ENCODE measurements around the gene TNNI3K. TPM values are rescaled to one million over a fixed set of nuclear protein-coding genes. Genes with fewer than 3 reads are reported as not detected.

The TNNI3K gene
- polyA plus RNA-seq, 1 donor (not counting 4 experiments of a cell fraction or from before 2014, with no cell fraction given) = 0.41 TPM

- no peak for FAIRE-seq
- no peaks in the 10 kb centered on the region for H3K27me3 ChIP-seq (ENCODE audit: control insufficient read depth, extremely low read depth, insufficient read depth, low read length)
Observed at GRCh38 chr1:74474585-74474984, 239.4 kb downstream of the TNNI3K start.

GRCh38 chr1:74478979-74479378 is 243.8 kb downstream of the TNNI3K start:
- Histone ChIP-seq H3K9me3 (ENCODE audit: control insufficient read depth, low read depth, low read length) (no peaks in the 10 kb centered on the region), H3K4me2 (ENCODE audit: control insufficient read depth, extremely low read depth, insufficient read depth, low read depth, low read length) (no peak overlapping the region), H3K4me1 (ENCODE audit: control insufficient read depth, extremely low read depth, insufficient read depth, low read length) (no peaks in the 10 kb centered on the region), H3K79me2 (ENCODE audit: control insufficient read depth, insufficient read depth, low read length) (no peaks in the 10 kb centered on the region), H3K27me3 (ENCODE audit: control insufficient read depth, extremely low read depth, insufficient read depth, low read length) (no peaks in the 10 kb centered on the region), H3K9ac (ENCODE audit: control insufficient read depth, extremely low read depth, insufficient read depth, low read length) (no peak overlapping the region), H3K9me1 (ENCODE audit: control insufficient read depth, extremely low read depth, insufficient read depth, low read length) (no peaks in the 10 kb centered on the region), H4K20me1 (ENCODE audit: control insufficient read depth, extremely low read depth, insufficient read depth, low read length) (no peaks in the 10 kb centered on the region), H2AFZ (ENCODE audit: control insufficient read depth, low read length) (no peak overlapping the region), H3K27ac (ENCODE audit: control insufficient read depth, insufficient read depth, low read length) (no peak overlapping the region), H3K4me3 (ENCODE audit: control insufficient read depth in 2 of 3, extremely low read depth in 1 of 3, insufficient read depth in 2 of 3, low read depth in 1 of 3, low read length in 3 of 3) (no peak overlapping the region), H3K36me3 (ENCODE audit: control insufficient read depth in 2 of 2, extremely low read depth in 1 of 2, insufficient read depth in 2 of 2, low read length in 2 of 2) (no peaks in the 10 kb centered on the region)
- FAIRE-seq = no peak
- no peak for DNase-seq (ENCODE audit: low read depth, low spot score)
- TF ChIP-seq EZH2 (IDR thresholded peaks at IDR 0.05; ENCODE audit: low read length) = no peak
- TF ChIP-seq, protein P1, sequence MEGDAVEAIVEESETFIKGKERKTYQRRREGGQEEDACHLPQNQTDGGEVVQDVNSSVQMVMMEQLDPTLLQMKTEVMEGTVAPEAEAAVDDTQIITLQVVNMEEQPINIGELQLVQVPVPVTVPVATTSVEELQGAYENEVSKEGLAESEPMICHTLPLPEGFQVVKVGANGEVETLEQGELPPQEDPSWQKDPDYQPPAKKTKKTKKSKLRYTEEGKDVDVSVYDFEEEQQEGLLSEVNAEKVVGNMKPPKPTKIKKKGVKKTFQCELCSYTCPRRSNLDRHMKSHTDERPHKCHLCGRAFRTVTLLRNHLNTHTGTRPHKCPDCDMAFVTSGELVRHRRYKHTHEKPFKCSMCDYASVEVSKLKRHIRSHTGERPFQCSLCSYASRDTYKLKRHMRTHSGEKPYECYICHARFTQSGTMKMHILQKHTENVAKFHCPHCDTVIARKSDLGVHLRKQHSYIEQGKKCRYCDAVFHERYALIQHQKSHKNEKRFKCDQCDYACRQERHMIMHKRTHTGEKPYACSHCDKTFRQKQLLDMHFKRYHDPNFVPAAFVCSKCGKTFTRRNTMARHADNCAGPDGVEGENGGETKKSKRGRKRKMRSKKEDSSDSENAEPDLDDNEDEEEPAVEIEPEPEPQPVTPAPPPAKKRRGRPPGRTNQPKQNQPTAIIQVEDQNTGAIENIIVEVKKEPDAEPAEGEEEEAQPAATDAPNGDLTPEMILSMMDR (optimal IDR thresholded peaks at IDR 0.05 in 1 of 3, IDR thresholded peaks at IDR 0.05 in 1 of 3, conservative IDR thresholded peaks at IDR 0.05 in 1 of 3; ENCODE audit: extremely low read depth in 1 of 3, insufficient read depth in 2 of 3, low read length in 3 of 3) = no peak
- dilution Hi-C loops (cut with MboI; ENCODE audit: extremely low pct_ligation_motif_present, low sequenced_read_pairs) = no loop called here

More at GRCh38 chr1:74474585-74474984, 239.4 kb downstream of the TNNI3K start:
- dilution Hi-C loops (cut with MboI; ENCODE audit: extremely low pct_ligation_motif_present, low sequenced_read_pairs) = no loop called here
- Histone ChIP-seq H3K4me3 (ENCODE audit: control insufficient read depth in 2 of 3, extremely low read depth in 1 of 3, insufficient read depth in 2 of 3, low read depth in 1 of 3, low read length in 3 of 3) (no peak overlapping the region), H3K36me3 (ENCODE audit: control insufficient read depth in 2 of 2, extremely low read depth in 1 of 2, insufficient read depth in 2 of 2, low read length in 2 of 2) (no peaks in the 10 kb centered on the region), H3K4me1 (ENCODE audit: control insufficient read depth, extremely low read depth, insufficient read depth, low read length) (no peaks in the 10 kb centered on the region), H4K20me1 (ENCODE audit: control insufficient read depth, extremely low read depth, insufficient read depth, low read length) (no peaks in the 10 kb centered on the region), H3K27ac (ENCODE audit: control insufficient read depth, insufficient read depth, low read length) (no peak overlapping the region), H3K9me1 (ENCODE audit: control insufficient read depth, extremely low read depth, insufficient read depth, low read length) (no peaks in the 10 kb centered on the region), H3K9me3 (ENCODE audit: control insufficient read depth, low read depth, low read length) (no peaks in the 10 kb centered on the region), H3K9ac (ENCODE audit: control insufficient read depth, extremely low read depth, insufficient read depth, low read length) (no peak overlapping the region), H3K79me2 (ENCODE audit: control insufficient read depth, insufficient read depth, low read length) (no peaks in the 10 kb centered on the region), H2AFZ (ENCODE audit: control insufficient read depth, low read length) (no peak overlapping the region), H3K4me2 (ENCODE audit: control insufficient read depth, extremely low read depth, insufficient read depth, low read depth, low read length) (no peak overlapping the region)
- no peak for DNase-seq (ENCODE audit: low read depth, low spot score)
- no peak for TF ChIP-seq EZH2 (IDR thresholded peaks at IDR 0.05; ENCODE audit: low read length)
- TF ChIP-seq, protein P1 (optimal IDR thresholded peaks at IDR 0.05 in 1 of 3, IDR thresholded peaks at IDR 0.05 in 1 of 3, conservative IDR thresholded peaks at IDR 0.05 in 1 of 3; ENCODE audit: extremely low read depth in 1 of 3, insufficient read depth in 2 of 3, low read length in 3 of 3) = no peak
